Common myeloid progenitor, CD34-positive (primary cell): Measurements from ENCODE around the gene CCDC122.

ENCODE experiments used
- CTCF ChIA-PET: fragments of 350-600 bp; sonication (Branson Sonifier 250); formaldehyde crosslinking; loops from one replicate; lab custom pipeline; 2021; ENCODE audit warnings: antibody characterized with exemption; lab: Charles Lee
- POLR2A ChIA-PET: fragments of 350-600 bp; sonication (Branson Sonifier 250); formaldehyde crosslinking; loops from one replicate; lab custom pipeline; 2021; ENCODE audit warnings: antibody characterized with exemption; lab: Charles Lee
- DNase-seq, 3 donors: peaks; one replicate each; pipeline versions ENCODE4 v3.0.0 to v3.0.0-alpha.2; 2013
- H3K27ac ChIP-seq, 2 experiments: 1 replicate in 1 of 2; 2 replicates in 1 of 2; pipeline ENCODE4 v1.7.0; 2013; ENCODE audit warnings: inconsistent platforms in 2 of 2, low read length in 2 of 2, mild to moderate bottlenecking in 2 of 2, low read depth in 1 of 2, moderate library complexity in 1 of 2; ENCODE audit not compliant: severe bottlenecking in 2 of 2, insufficient read depth in 1 of 2, poor library complexity in 1 of 2
- H3K27me3 ChIP-seq, 5 experiments: replicated peaks in 2 of 5; 1 replicate in 3 of 5; 2 replicates in 2 of 5; pipeline versions ENCODE4 v1.6.1 to v1.7.0; 2013; ENCODE audit warnings: low read length in 4 of 5, mild to moderate bottlenecking in 2 of 5, moderate library complexity in 2 of 5, inconsistent platforms in 1 of 5; ENCODE audit not compliant: insufficient read depth in 5 of 5, control insufficient read depth in 4 of 5
- H3K36me3 ChIP-seq, 4 experiments: 1 replicate in 2 of 4; 2 replicates in 2 of 4; pipeline versions ENCODE4 v1.6.1 to v1.7.0; 2013; ENCODE audit warnings: low read length in 3 of 4, control low read depth in 1 of 4, mild to moderate bottlenecking in 1 of 4; ENCODE audit not compliant: control insufficient read depth in 4 of 4, insufficient read depth in 4 of 4
- H3K4me1 ChIP-seq, 4 experiments: 1 replicate in 3 of 4; 2 replicates in 1 of 4; pipeline versions ENCODE4 v1.6.1 to v1.7.1; 2013; ENCODE audit warnings: low read length in 3 of 4, mild to moderate bottlenecking in 3 of 4, control low read depth in 1 of 4, inconsistent platforms in 1 of 4, moderate library complexity in 1 of 4; ENCODE audit not compliant: control insufficient read depth in 4 of 4, insufficient read depth in 4 of 4; ENCODE audit errors: control extremely low read depth in 1 of 4
- H3K4me3 ChIP-seq, 7 experiments: 1 replicate in 4 of 7; 2 replicates in 3 of 7; pipeline versions ENCODE4 v1.5.1 to v1.7.0; 2013; ENCODE audit warnings: mild to moderate bottlenecking in 7 of 7, low read length in 6 of 7, moderate library complexity in 6 of 7, inconsistent platforms in 2 of 7, low read depth in 2 of 7, control low read depth in 1 of 7; ENCODE audit not compliant: insufficient read depth in 4 of 7, control insufficient read depth in 1 of 7; ENCODE audit errors: extremely low read depth in 1 of 7
- H3K9me3 ChIP-seq, 5 experiments: 1 replicate in 4 of 5; 2 replicates in 1 of 5; pipeline versions ENCODE4 v1.6.1 to v1.7.1; 2013; ENCODE audit warnings: low read length in 4 of 5, mild to moderate bottlenecking in 2 of 5, inconsistent platforms in 1 of 5, low read depth in 1 of 5, moderate library complexity in 1 of 5; ENCODE audit not compliant: control insufficient read depth in 4 of 5, insufficient read depth in 2 of 5; ENCODE audit errors: control extremely low read depth in 1 of 5
- WGBS: methylation state at CpG from one replicate; pipeline ENCODE4 v1.1.5; 2013; ENCODE audit not compliant: insufficient coverage; 5-methylcytosine and 5-hydroxymethylcytosine counted together

Gene CCDC122

DNA sequence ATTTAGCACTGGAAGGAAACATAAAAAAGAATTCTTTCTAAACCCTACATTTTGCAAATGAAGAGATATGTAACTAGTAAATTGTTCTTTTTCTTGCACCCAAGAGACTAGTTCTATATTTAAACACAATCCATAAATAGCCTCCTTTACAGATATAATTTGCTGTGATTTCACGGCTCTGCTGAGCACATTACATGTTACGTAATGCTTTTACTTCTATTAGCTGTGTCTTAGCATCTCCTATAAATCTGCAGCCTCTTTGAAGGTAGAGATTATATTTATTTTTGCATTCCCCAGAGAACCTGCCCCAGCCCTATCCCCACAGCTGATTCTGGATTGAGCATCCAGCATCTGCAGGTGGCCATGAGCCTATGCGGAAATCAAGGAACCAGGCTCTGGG, 32.3 kb upstream of the CCDC122 start:
- DNase-seq: no peak
- Histone ChIP-seq H3K4me3 (no peak overlapping the region), H3K27ac (no peak overlapping the region), H3K27me3 (no peaks in the 10 kb centered on the region), H3K9me3 (no peaks in the 10 kb centered on the region), H3K4me1 (peaks cover 0 to 7% (median 4%) of the 10 kb centered on the region in 4 experiments), H3K36me3 (no peaks in the 10 kb centered on the region)
- POLR2A ChIA-PET: no interaction called here
- WGBS: 60% methylated on average over 1 of the region's 3 CpGs
- CTCF ChIA-PET: interaction anchor here (1.1 to 14.6 kb wide), 6 partner anchors 13 to 568 kb away, joined by 3 to 244 read pairs (median 4); no protein-coding TSS in a partner anchor

DNA sequence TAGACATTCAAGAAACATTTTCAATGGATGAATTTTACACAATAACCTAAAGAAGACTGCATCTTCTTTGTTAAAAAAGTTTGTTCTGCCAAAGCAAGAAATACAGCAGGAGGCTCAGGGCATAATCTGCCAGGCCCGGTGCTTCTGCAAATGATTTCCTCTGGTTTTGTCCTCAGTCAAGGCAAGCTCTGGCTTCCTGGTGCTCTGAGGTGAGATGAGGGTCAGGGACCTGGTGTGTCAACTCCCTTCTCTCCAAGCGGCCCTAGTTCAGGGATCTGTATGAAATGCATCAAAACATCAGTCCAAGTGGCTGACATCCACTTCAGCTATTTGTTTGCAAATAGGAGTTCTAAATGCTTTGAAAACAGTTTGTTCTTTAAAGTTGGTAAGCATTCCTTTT, 31.7 kb upstream of the CCDC122 start:
- peaks cover 0 to 7% (median 4%) of the 10 kb centered on the region in 4 experiments for H3K4me1 ChIP-seq
- H3K9me3 ChIP-seq: no peaks in the 10 kb centered on the region
- WGBS: 0% methylated on average over 1 of the region's 2 CpGs
- no peak overlapping the region for H3K27ac ChIP-seq
- H3K27me3 ChIP-seq: no peaks in the 10 kb centered on the region
- no peak overlapping the region for H3K4me3 ChIP-seq
- CTCF ChIA-PET: interaction anchor here (0.6 to 14.6 kb wide), 12 partner anchors 11 to 572 kb away, joined by 3 to 244 read pairs (median 4); no protein-coding TSS in a partner anchor
- POLR2A ChIA-PET: no interaction called here
- no peaks in the 10 kb centered on the region for H3K36me3 ChIP-seq
- peak in 2 of 3 donors; percentile 46 to 65 for DNase-seq

DNA sequence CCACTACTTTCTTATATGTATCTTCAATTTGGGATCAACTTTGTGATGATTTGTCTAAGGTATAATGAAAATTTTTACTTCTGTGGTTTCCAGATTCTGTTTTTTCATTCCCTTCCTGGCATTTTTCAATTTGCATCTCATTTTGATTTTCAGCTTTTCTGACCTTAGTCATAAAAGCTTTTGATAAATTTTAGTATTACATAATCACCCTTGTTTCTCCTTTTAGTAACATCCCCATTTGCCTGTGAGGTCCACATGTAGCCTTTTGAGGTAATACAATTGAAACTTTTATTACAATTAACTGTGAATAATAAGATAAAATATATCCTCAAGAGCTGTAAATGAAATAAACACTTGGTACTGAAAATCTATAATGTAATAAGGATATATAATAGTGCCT, 31.3 kb upstream of the CCDC122 start:
- Histone ChIP-seq H3K4me3 (no peak overlapping the region), H3K9me3 (no peaks in the 10 kb centered on the region), H3K27me3 (no peaks in the 10 kb centered on the region), H3K36me3 (no peaks in the 10 kb centered on the region), H3K4me1 (peaks cover 0 to 7% (median 4%) of the 10 kb centered on the region in 4 experiments), H3K27ac (no peak overlapping the region)
- no peak for DNase-seq
- ChIA-PET CTCF (interaction anchor here (0.6 to 14.6 kb wide), 12 partner anchors 10 to 572 kb away, joined by 3 to 244 read pairs (median 4); no protein-coding TSS in a partner anchor), POLR2A (no interaction called here)

DNA sequence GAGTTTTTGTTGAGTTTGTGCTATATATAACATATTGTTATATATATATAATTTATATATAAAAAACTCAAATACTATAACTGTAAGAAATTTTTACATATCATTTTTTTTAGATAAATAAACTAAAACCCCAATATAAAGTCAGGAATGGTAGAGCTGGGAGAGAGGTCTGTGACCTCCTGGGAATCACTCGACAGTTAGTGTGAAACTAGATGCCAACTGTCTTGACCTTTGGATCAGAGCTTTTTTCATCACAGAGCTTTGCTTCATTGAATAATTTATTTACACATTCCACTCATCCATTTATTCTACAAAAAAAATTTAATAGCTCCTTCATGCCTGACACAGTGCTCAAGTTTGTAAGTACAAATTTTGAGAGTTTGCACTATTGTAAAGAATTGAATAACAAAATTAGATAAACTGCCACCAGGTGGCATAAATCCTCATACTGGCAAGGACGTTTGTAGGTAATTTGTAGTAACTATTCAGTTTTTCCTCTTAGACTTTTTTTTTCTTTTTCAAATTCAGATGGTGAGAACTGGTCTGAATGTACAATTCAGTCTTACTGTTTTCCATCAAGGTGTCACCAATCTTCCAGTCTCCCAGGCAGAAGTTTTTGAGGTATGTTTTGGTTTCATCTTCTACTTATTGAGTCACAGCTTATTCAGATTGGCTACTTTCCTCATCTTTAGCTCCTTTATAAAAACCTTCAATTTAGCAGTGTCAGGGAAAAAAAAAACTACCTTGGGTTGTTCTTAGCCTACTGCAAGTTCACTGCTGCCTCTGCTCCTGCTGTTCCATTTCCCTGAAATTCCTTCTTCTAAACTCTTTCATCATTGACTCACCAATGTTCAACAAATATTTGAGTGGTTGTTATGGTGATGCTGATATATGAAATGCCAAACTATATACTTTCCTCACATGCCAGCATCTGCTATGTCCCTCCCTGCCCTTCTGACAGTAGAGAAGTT, 28.9 kb upstream of the CCDC122 start:
- Histone ChIP-seq H3K9me3 (no peaks in the 10 kb centered on the region), H3K27ac (no peak overlapping the region), H3K4me3 (no peak overlapping the region), H3K36me3 (no peaks in the 10 kb centered on the region), H3K4me1 (peaks cover 0 to 7% (median 4%) of the 10 kb centered on the region in 4 experiments), H3K27me3 (no peaks in the 10 kb centered on the region)
- peak; percentile 60 to 81 (median 79) for DNase-seq
- CTCF ChIA-PET: interaction anchor here (0.7 to 14.6 kb wide), 37 partner anchors 9 to 1138 kb away, joined by 3 to 244 read pairs (median 4); no protein-coding TSS in a partner anchor
- WGBS: 100% methylated on average over 1 of the region's 2 CpGs
- POLR2A ChIA-PET: interaction anchor here (1.5 kb wide), 1 partner anchor 528 kb away, joined by 4 read pairs; no protein-coding TSS in a partner anchor

DNA sequence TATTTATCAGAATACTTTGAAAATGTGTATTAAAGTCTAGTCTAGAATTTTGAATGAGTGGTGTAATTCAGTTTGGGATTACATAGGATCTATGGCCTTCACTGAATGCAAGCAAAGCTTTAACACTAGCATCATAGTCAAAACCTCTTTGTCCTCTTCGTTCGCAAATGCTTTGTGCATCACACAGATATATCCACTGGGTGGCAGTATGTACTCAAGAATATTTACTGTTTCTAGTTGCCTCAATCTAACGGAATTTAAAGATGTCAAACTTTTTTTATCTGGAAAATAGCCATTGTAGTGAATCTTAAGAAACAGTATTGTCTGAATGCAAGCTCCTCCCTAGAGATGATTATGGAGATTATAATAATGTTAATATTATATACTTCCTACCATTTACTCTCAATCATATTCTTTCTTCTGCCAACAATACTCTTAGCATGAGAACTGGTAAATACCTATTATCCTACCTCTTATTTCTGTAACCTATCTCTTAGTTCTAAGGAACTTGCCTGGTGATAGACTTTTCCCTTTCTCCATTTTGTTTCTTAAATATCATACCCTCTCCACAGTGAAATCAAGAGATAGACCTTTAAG, 26.0 kb upstream of the CCDC122 start:
- no peaks in the 10 kb centered on the region for H3K9me3 ChIP-seq
- H3K4me1 ChIP-seq: no peaks in the 10 kb centered on the region
- WGBS: 0% methylated on average over 2 of the region's 3 CpGs
- H3K36me3 ChIP-seq: no peaks in the 10 kb centered on the region
- no peaks in the 10 kb centered on the region for H3K27me3 ChIP-seq
- POLR2A ChIA-PET: no interaction called here
- CTCF ChIA-PET: interaction anchor here (0.7 to 14.6 kb wide), 15 partner anchors 10 to 1142 kb away, joined by 3 to 244 read pairs (median 3); partner anchors contain the start of genes CCDC122 and LACC1
- H3K4me3 ChIP-seq: no peak overlapping the region
- no peak overlapping the region for H3K27ac ChIP-seq
- DNase-seq: peak; percentile 65 to 81 (median 78)

DNA sequence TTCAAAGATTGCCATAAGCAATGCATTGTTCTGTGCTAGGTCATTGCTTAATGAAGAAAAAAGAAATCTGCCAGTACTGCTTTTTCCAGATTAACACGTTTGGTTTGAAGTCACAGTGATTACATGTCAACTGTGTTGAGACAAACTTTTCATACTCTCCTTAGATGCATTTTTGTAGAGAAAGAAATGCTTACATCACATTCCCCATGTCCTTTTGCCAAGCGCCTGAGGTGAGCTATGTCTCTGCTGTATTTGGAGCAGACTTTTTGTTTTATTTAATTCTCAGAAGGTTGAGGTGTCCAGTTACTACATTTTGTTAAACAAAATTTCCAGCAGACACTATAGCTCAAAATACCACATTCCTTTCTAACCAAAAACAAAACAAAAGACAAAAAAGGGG, 16.4 kb upstream of the CCDC122 start:
- H3K9me3 ChIP-seq: no peaks in the 10 kb centered on the region
- no peak overlapping the region for H3K27ac ChIP-seq
- H3K4me1 ChIP-seq: no peaks in the 10 kb centered on the region
- peaks cover 4 to 5% (median 4%) of the 10 kb centered on the region in 4 experiments for H3K36me3 ChIP-seq
- CTCF ChIA-PET: interaction anchor here (0.8 to 1.5 kb wide), 3 partner anchors 10 to 12 kb away, joined by 3 to 4 read pairs (median 3); no protein-coding TSS in a partner anchor
- no peak for DNase-seq
- WGBS: 100% methylated on average over 1 of the region's 2 CpGs
- POLR2A ChIA-PET: no interaction called here
- no peak overlapping the region for H3K4me3 ChIP-seq
- no peaks in the 10 kb centered on the region for H3K27me3 ChIP-seq
